GM18951 (cell line): ENCODE measurements around the gene IL36RN.

Experiments used
- POLR2A ChIP-seq: IDR thresholded peaks from 4 replicates; pipeline ENCODE4 v1.6.1; 2011; ENCODE audit warnings: mild to moderate bottlenecking; ENCODE audit not compliant: insufficient read length, insufficient read depth; ENCODE audit errors: extremely low read depth
- in situ Hi-C: fragments of 300-500 bp; cut with MboI; formaldehyde crosslinking; loops from one replicate; pipeline ENCODE4 v1.12.0; 2022; ENCODE audit warnings: low sequenced_read_pairs, mixed read lengths, inconsistent platforms; ENCODE audit not compliant: unreplicated experiment

Gene IL36RN

DNA sequence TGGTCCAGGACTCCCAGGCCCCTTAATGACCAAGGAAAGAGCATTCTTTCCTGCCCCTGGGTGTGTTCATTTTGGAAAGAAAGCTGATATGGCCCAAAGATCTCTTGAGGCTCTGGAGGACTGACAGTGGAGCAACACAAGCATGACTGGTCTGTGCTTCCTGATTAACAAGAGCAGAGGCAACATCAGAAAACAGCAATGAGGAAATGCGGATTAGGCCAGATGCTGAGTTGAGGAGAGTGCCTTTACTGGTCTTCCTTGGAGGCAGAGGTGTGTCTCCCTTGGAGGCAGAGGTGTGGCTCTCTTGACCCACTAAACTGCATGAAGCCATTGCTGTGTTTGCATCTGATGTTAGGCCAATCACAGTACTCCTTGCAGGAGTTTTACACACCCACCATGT is 26.3 kb upstream of the IL36RN start:
- in situ Hi-C loops, result no loop called here

DNA sequence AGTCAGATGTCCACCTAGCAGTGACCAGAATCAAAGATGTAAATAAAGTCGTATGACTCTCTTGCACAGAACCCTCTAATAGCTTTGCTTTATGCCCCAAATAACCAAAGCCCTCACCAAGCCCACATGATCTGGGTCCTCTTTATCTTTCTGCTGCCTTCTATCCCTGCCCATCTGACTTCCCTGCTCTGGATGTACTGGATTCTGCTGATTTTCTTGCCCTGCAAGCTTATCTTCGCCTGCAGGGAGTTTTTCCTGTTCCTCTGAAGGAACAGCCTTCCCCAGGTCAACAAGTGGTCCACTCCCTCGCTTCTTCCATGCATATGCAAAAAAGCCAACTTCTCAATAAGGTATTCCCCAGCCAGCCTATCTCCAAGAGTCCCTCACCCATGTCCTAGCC is 25.0 kb upstream of the IL36RN start:
- TF ChIP-seq POLR2A, result no peak
- in situ Hi-C loops, result no loop called here

More for the DNA sequence above, 26.3 kb upstream of the IL36RN start:
- no peak for TF ChIP-seq POLR2A

DNA sequence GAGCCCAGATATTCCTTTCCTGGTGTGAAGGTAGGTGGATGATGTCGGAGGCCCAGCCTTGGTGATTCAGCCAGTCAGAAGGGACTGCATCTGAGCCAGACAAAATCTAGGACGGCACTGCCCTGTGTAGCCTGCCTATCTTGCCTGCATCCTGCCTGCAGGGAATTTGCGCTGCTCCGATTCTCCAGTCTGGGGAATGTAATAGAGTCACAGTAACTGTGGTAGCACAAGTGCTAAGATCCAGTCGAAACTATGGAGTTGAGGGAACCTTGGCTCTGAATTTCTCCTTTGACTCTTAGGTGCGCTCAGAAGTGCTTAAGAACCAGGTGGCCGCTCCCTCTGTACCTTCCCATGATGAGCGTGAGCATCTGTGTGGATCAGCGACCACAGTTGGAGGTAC is 22.2 kb upstream of the IL36RN start:
- in situ Hi-C loops, result no loop called here
- no peak for TF ChIP-seq POLR2A

- in situ Hi-C loops, result no loop called here
- no peak for TF ChIP-seq POLR2A
Observed at GRCh38 chr2:113038291-113038690, 20.7 kb upstream of the IL36RN start.

GRCh38 chr2:113039158-113039557 is 19.8 kb upstream of the IL36RN start:
- no peak for TF ChIP-seq POLR2A
- in situ Hi-C loops, result no loop called here

GRCh38 chr2:113039719-113040118 is 19.3 kb upstream of the IL36RN start:
- TF ChIP-seq POLR2A, result no peak
- in situ Hi-C loops, result no loop called here

GRCh38 chr2:113041871-113042270 is 17.1 kb upstream of the IL36RN start:
- TF ChIP-seq POLR2A, result no peak

GRCh38 chr2:113046465-113046864 is 12.5 kb upstream of the IL36RN start:
- in situ Hi-C loops, result no loop called here
- TF ChIP-seq POLR2A, result no peak

More at GRCh38 chr2:113041871-113042270, 17.1 kb upstream of the IL36RN start:
- in situ Hi-C loops, result no loop called here

- TF ChIP-seq POLR2A, result no peak
- in situ Hi-C loops, result no loop called here
Observed at GRCh38 chr2:113050921-113051895, 7.8 kb upstream of the IL36RN start.

DNA sequence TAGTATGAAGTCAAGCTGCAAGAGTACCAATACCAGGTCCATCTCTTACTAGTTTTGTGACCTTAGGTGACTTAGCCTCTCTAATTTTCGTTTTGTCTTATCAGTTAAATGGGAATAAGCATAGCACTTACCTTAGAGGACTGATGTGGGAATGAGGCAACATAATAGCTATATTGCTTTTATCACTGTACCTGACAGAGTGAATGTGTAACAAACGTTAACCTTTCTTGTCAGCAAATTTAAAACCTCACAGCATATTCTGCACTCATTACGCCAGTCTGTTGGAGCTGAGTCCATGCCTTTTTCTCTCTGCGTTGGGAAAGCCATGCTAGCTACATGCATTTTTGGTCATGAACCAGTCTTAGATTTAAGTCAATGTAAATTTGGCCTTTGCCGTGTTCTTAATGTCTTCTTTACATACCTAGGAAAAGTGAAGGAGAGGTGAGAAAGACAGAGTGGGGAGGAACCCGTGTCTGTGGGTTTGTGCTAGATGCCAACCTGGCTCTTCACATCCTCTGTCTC is 6.5 kb upstream of the IL36RN start, which contains the start of gene IL36B:
IL36B (minus strand) TSS at position 472 of the 522 bp plus-strand sequence.
- in situ Hi-C loops, result no loop called here
- TF ChIP-seq POLR2A, result no peak

- TF ChIP-seq POLR2A, result no peak
- in situ Hi-C loops, result no loop called here
Observed at GRCh38 chr2:113053666-113054065, 5.3 kb upstream of the IL36RN start.

DNA sequence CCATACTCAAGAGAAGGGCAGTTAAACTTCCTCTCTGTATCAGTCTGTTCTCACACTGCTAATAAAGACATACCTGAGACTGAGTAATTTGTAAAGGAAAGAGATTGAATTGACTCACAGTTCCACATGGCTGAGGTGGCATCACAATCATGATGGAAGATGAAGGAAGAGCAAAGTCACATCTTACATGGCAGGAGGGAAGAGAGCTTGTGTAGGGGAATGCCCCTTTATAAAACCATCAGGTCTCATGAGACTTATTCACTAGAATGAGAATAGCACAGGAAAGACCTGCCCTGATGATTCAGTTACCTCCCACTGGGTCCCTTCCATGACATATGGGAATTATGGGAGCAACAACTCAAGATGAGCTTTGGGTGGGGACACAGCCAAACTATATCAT is 4.9 kb upstream of the IL36RN start:
- in situ Hi-C loops, result no loop called here
- no peak for TF ChIP-seq POLR2A

- no peak for TF ChIP-seq POLR2A
- in situ Hi-C loops, result no loop called here
Observed at GRCh38 chr2:113056521-113056920, 2.5 kb upstream of the IL36RN start.

DNA sequence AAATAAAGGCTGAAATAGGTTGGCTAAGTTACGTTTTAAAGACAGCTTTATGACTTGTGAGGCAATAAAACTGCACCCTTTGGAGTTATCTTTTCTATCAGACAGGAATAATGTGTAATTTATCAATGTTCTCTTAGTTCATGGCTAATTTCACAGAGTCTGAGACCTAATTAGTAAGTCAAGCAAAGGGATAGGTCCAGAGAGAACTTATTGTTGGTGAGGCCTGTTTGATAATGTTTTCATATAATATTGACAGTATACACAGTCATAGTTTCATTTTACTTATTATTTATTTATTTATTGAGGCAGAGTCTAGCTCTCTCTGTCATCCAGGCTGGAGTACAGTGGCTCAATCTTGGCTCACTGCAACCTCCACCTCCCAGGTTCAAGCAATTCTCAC is 1.9 kb upstream of the IL36RN start:
- in situ Hi-C loops, result no loop called here
- no peak for TF ChIP-seq POLR2A

GRCh38 chr2:113058411-113058994 is 495 bp upstream of the IL36RN start:
- no peak for TF ChIP-seq POLR2A
- in situ Hi-C loops, result no loop called here
